Spleen (tissue), 11 donors: ENCODE results near the gene MS4A4E. TPM values are rescaled to one million over a fixed set of nuclear protein-coding genes. Genes with fewer than 3 reads are reported as not detected.

ENCODE experiments used
- DNase-seq: peaks from one replicate; pipeline ENCODE4 v3.0.0-alpha.2; 2020
- H3K27ac ChIP-seq, 8 donors: fragments of 200-600 bp; sonication (generic) in 7 of 8; 1 replicate in 4 of 8; 2 replicates in 4 of 8; pipeline versions ENCODE4 v1.5.0 to v1.8.0; 2016 to 2021; ENCODE audit warnings: inconsistent platforms in 4 of 8, mild to moderate bottlenecking in 4 of 8, moderate library complexity in 1 of 8
- H3K27me3 ChIP-seq, 7 donors: fragments of 200-600 bp; sonication (generic) in 6 of 7; replicated peaks in 1 of 7; 1 replicate in 4 of 7; 2 replicates in 3 of 7; pipeline versions ENCODE4 v1.5.0 to v1.8.0; 2016 to 2021; ENCODE audit warnings: inconsistent platforms in 3 of 7, mild to moderate bottlenecking in 1 of 7
- H3K36me3 ChIP-seq, 6 donors: fragments of 200-600 bp; sonication (generic) in 5 of 6; 1 replicate in 4 of 6; 2 replicates in 2 of 6; pipeline versions ENCODE4 v1.5.0 to v1.8.0; 2016 to 2021; ENCODE audit warnings: inconsistent platforms in 2 of 6
- H3K4me1 ChIP-seq, 6 donors: fragments of 200-600 bp; sonication (generic) in 5 of 6; 1 replicate in 3 of 6; 2 replicates in 3 of 6; pipeline versions ENCODE4 v1.5.0 to v1.8.0; 2016 to 2021; ENCODE audit warnings: inconsistent platforms in 3 of 6
- H3K4me3 ChIP-seq, 8 donors: fragments of 200-600 bp; sonication (generic) in 7 of 8; 1 replicate in 4 of 8; 2 replicates in 4 of 8; pipeline versions ENCODE4 v1.5.0 to v1.8.0; 2016 to 2021; ENCODE audit warnings: inconsistent platforms in 4 of 8, mild to moderate bottlenecking in 4 of 8, moderate library complexity in 2 of 8
- H3K9me3 ChIP-seq, 8 donors: fragments of 200-600 bp; sonication (generic) in 7 of 8; 1 replicate in 4 of 8; 2 replicates in 4 of 8; pipeline versions ENCODE4 v1.5.0 to v1.8.0; 2016 to 2021; ENCODE audit warnings: inconsistent platforms in 4 of 8
- POLR2A ChIP-seq, 3 donors: fragments of 450-650 bp; IDR thresholded peaks; one replicate each; pipeline ENCODE4 v1.5.1; 2017; ENCODE audit warnings: antibody characterized with exemption in 3 of 3, mild to moderate bottlenecking in 1 of 3
- POLR2AphosphoS5 ChIP-seq, 3 donors: sonication (generic); formaldehyde crosslinking; IDR thresholded peaks; one replicate each; pipeline ENCODE4 v1.5.1; 2017; ENCODE audit warnings: antibody characterized with exemption in 3 of 3
- WGBS, 5 donors: extraction: QIAGEN DNeasy Blood & Tissue Kit in 3 of 5; methylation state at CpG; one replicate each; pipeline versions ENCODE4 v1.1.5 to v1.1.7; 2013 to 2018; 5-methylcytosine and 5-hydroxymethylcytosine counted together
- intact Hi-C: fragments of 100-400 bp; cut with DNase I; formaldehyde crosslinking; loops from one replicate; pipeline ENCODE4 v1.15.0; 2023; ENCODE audit warnings: low total_unique reads
- polyA plus RNA-seq, 3 donors: library from polyadenylated mRNA; stranded (reverse); fragments of 200-250 nt; gene quantifications; one replicate each; pipeline ENCODE4 v1.2.1, GENCODE V29; 2013
- total RNA-seq, 7 donors: library from RNA; depleted of rRNA in 3 of 7; stranded (reverse); fragments of >200 nt in 3 of 7; fragmentation: NEBNext Ultra II Directional in 4 of 7; extraction: Animal tissue kit (Norgen Biotek cat#: 25700) in 4 of 7; gene quantifications; one replicate each; pipeline versions ENCODE4 v1.1.0 to v1.2.1, GENCODE V29; 2016 to 2021
- TF ChIP-seq, protein P1 (sequence below), 11 experiments: fragments of 200-600 bp in 7 of 11; fragments of 450-650 bp in 4 of 11; sonication (generic) in 4 of 11; IDR thresholded peaks in 8 of 11; conservative IDR thresholded peaks in 3 of 11; 1 replicate in 7 of 11; 2 replicates in 4 of 11; pipeline versions ENCODE4 v1.4.0 to v1.8.0; 2016 to 2021; ENCODE audit warnings: antibody characterized with exemption in 11 of 11, inconsistent platforms in 4 of 11, mild to moderate bottlenecking in 1 of 11
- donor health status: healthy with polysubstance abuse.
- donor health status: DM: no; HTN: no; CAD: no; lungs with moderate emphysema.
- donor health status: DM: no; HTN: no; CAD: no.
- donor health status: Bipolar disorder and iron deficiency.
- donor health status: healthy.
- donor health status: DM: no; HTN: no; CAD: no.
- donor health status: DM: yes; HTN: yes; CAD: no.

The MS4A4E gene
- total and polyA plus RNA-seq, 10 donors: 1.9 to 25.4 (median 7.7) TPM

- intact Hi-C loops: loop anchor here (10.0 kb wide), 1 partner anchor 354 kb away; no protein-coding TSS in a partner anchor
- DNase-seq: no peak
- Histone ChIP-seq H3K27me3 (no peaks in the 10 kb centered on the region), H3K27ac (no peak overlapping the region), H3K9me3 (peaks cover 0 to 11% (median 0%) of the 10 kb centered on the region in 8 donors), H3K36me3 (no peaks in the 10 kb centered on the region), H3K4me3 (no peak overlapping the region), H3K4me1 (peaks cover 0 to 12% (median 0%) of the 10 kb centered on the region in 6 donors)
- WGBS, 5 donors: 78 to 96% (median 87%) methylated on average over 4 of the region's 4 CpGs
- no peak for TF ChIP-seq POLR2A (IDR thresholded peaks at IDR 0.05)
- TF ChIP-seq POLR2AphosphoS5 (IDR thresholded peaks at IDR 0.05): no peak
- TF ChIP-seq, protein P1, sequence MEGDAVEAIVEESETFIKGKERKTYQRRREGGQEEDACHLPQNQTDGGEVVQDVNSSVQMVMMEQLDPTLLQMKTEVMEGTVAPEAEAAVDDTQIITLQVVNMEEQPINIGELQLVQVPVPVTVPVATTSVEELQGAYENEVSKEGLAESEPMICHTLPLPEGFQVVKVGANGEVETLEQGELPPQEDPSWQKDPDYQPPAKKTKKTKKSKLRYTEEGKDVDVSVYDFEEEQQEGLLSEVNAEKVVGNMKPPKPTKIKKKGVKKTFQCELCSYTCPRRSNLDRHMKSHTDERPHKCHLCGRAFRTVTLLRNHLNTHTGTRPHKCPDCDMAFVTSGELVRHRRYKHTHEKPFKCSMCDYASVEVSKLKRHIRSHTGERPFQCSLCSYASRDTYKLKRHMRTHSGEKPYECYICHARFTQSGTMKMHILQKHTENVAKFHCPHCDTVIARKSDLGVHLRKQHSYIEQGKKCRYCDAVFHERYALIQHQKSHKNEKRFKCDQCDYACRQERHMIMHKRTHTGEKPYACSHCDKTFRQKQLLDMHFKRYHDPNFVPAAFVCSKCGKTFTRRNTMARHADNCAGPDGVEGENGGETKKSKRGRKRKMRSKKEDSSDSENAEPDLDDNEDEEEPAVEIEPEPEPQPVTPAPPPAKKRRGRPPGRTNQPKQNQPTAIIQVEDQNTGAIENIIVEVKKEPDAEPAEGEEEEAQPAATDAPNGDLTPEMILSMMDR (IDR thresholded peaks at IDR 0.05 in 8 of 11, conservative IDR thresholded peaks at IDR 0.05 in 3 of 11): no peak
These were observed 18.1 kb upstream of the MS4A4E start for GRCh38 chr11:60261014-60261413.

GRCh38 chr11:60257956-60258722 is 15.2 kb upstream of the MS4A4E start:
- Histone ChIP-seq H3K27ac (no peak overlapping the region), H3K4me3 (no peak overlapping the region), H3K9me3 (peaks cover 0 to 32% (median 18%) of the 10 kb centered on the region in 8 donors), H3K36me3 (no peaks in the 10 kb centered on the region), H3K27me3 (no peaks in the 10 kb centered on the region), H3K4me1 (peaks cover 0 to 6% (median 1%) of the 10 kb centered on the region in 6 donors)
- TF ChIP-seq, protein P1 (IDR thresholded peaks at IDR 0.05 in 8 of 11, conservative IDR thresholded peaks at IDR 0.05 in 3 of 11): no peak
- TF ChIP-seq POLR2AphosphoS5 (IDR thresholded peaks at IDR 0.05) (no peak), POLR2A (IDR thresholded peaks at IDR 0.05) (no peak)
- DNase-seq: no peak
- WGBS, 5 donors: 89 to 92% (median 91%) methylated on average over 4 of the region's 4 CpGs
- intact Hi-C loops: no loop called here

GRCh38 chr11:60252213-60253108 is 9.5 kb upstream of the MS4A4E start:
- H3K27ac ChIP-seq: peak overlapping the region in 6 of 8 donors; percentile 15 to 78 (median 67)
- H3K4me3 ChIP-seq: no peak overlapping the region
- peaks cover 0 to 28% (median 16%) of the 10 kb centered on the region in 6 donors for H3K4me1 ChIP-seq
- 31 to 62% (median 47%) methylated on average over 2 of the region's 2 CpGs for WGBS, 5 donors
- TF ChIP-seq, protein P1 (IDR thresholded peaks at IDR 0.05 in 8 of 11, conservative IDR thresholded peaks at IDR 0.05 in 3 of 11): no peak
- TF ChIP-seq POLR2AphosphoS5 (IDR thresholded peaks at IDR 0.05): peak in 1 of 3 donors; percentile 11
- H3K27me3 ChIP-seq: no peaks in the 10 kb centered on the region
- peaks cover 0 to 21% (median 17%) of the 10 kb centered on the region in 8 donors for H3K9me3 ChIP-seq
- no peak for DNase-seq
- intact Hi-C loops: no loop called here
- H3K36me3 ChIP-seq: no peaks in the 10 kb centered on the region
